GM19395 (cell line): ENCODE data around the gene PKN2.

Source experiments
- ATAC-seq: cut with Tn5 transposase; IDR thresholded peaks from one replicate; pipeline ENCODE4 v1.9.1; 2021; ENCODE audit warnings: mild to moderate bottlenecking, moderate library complexity; ENCODE audit not compliant: unreplicated experiment

Gene PKN2

DNA sequence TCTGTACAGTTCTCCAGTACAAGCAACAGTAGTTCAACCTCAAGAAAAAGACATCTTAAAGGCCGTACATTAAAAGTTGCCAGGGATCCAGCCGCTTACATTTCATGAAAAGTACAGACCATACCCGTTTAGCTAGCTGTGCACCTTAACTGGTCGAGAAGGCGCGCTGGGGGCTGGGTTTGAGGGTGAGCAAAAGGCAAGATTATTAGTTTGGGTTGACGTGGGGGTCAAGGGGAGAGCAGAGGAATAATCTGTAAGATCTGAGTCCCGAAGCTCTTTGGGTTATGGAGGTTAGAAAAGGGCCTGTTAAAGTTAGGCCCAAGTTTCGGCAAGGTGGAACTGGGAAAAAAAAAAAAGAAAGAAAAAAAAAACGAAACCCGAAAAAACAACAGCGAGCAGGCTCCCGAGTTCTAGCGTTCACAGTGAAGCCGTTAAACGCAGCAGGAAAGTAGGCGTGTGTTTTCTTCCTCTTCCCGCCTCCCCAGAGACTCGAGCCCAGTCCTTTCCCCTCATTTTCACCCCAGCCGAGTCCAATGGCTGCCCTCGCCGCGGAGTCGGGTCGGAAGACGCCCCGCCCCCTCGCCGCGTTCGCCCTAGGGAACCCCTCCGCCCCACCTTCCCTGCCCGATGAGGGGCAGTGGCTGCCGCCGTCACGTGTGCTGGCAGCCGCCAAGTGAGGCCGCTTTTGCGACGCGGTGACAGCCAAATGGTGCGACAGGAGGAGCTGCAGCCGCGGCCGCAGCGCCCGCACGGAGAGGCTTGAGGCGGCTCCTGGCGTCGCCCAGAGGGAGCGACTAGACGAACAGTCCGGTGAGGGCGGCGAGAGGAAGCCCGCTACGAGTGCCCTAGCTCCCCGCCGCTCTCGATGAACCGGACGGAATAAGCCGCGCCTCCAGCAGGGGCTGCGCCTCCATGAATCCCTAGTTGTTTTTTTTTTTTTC lies at the start of gene PKN2:
Gene PKN2, plus strand, starts transcription at position 733 of the 941 bp plus-strand sequence. CDS start 308 bp downstream, outside the sequence.
- ATAC-seq, result peak; percentile 90

DNA sequence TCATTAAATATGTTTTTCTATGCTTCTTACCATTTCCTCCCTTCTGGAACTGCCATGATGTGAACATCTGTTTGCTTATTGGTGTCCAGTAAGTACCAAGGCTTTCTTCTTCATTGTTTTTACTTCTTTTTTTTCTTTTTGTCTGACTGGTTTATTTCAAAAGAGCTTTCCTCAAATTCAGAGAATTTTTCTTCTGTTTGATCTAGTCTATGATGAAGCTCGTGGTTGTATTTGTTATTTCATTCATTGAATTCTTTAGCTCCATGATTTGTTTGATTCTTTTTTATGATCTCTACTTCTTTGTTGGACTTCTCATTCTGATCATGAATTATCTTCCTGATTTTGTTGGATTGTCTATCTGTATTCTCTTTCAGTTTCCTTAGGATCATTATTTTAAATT lies 49.5 kb upstream of the PKN2 start:
- ATAC-seq, result no peak

DNA sequence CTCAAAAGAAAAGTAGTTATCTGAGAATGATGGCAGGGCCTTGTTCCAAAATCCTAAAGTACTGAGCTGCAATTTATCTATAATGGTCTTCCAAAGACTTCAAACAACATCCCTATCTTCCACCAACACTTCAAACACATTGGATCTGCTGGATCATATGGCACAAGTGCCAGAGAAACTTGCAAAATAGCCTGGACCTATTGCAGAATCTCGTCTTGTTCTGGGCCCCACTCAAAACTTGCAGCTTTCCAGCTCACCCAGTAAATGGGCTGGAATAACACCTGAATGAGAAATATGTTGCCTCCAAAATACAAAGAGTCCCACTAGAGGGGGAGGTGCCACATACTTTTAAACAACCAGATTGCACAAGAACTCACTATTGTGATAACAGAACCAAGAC lies 44.0 kb upstream of the PKN2 start:
- no peak for ATAC-seq

DNA sequence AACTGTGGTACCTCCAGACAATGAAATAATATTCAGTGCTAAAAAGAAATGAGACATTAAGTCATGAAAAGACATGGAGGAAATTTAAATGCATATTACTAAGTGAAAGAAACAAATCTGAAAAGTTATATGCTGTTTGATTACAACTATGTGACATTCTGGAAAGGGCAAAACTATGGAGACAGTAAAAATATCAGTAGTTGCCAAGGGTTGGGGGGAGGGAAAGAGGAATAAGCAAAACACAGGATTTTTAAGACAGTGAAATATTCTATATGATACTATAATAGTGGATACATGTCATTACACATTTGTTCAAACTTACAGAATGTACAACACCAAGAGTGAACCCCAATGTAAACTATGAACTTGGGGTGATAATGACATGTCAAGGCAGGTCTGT lies 38.2 kb upstream of the PKN2 start:
- ATAC-seq, result no peak

DNA sequence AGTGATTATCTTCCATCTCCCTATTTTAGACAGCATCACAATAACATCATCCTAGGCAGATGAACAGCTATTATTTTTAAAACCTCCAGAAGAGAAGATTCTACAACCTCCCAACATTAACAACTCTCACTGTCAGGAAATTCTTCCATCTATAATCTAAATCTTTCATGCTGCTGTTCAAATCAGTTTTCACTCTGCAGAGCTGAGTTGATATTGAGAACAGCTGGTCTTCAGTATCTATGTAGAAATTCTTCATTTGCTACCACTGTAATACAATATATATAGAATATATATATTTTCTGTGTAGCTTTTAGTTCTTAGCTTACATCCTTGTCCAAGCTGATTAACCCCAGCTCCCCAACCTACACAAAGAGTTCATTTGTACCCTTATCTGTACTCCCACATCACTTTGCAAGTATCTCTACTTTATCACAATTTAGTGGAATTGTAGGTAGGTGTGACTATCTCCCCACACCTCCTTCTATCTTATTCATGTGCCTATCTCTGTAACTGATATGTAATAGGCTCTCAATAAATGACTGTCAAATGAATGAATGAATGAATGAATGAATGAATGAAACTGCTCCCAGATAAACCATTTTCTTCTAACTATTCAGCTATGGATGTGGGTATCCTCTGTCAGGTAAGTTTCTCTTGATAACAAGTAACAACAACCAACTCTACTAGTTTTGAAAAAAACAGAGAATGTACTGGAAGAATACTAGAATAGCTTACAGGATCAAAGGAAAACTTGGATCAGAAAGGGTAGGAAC lies 37.4 kb upstream of the PKN2 start:
- ATAC-seq, result no peak

DNA sequence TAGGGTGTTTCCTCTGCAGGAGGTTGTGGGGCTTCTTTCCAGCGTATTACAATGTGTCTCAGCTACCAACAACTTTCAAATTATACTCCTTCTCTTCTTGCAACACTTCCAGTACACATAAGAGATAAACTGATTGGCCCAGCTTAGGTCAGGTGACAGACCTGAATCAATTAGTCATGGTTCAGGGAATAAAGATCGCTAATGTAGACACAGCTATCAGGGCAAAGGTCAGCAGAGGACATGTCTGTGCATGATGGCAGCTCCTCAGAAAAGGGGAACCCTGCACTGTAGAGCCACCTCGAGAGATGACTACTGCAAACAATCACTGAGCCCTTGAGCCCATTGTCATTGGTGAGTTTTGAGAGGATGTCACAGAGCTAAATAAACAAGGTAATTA lies 36.8 kb upstream of the PKN2 start:
- ATAC-seq, result peak; percentile 61

DNA sequence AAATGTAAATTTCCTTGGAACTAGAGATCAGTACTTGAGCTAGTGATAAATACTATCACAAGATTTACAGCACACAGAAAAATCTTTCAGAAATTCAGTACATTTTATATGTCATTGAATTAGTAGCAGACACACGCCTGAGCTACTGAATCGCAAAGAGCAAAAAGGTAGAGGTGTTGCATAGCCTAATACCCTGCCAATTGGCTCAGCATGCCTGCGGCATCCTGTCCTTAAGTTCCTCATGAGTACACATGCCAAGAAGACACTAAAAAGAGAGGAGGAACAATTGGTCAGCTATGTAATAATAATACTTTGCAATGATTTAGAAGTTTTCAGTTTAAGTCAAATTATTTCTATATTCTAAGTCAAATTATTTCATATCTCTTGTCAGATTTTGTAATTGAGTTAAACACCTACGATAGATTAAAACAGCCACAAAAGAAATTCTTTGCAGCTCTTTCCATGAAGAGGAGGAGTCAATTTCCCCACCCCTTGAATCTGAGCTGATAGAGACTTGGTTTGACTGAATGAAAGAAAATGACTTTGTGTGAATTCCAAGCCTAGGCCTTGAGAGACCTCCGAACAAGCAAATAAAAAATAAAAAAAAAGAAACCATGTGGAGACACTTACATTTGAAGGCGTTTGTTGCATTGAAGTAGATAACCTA lies 36.2 kb upstream of the PKN2 start:
- no peak for ATAC-seq

DNA sequence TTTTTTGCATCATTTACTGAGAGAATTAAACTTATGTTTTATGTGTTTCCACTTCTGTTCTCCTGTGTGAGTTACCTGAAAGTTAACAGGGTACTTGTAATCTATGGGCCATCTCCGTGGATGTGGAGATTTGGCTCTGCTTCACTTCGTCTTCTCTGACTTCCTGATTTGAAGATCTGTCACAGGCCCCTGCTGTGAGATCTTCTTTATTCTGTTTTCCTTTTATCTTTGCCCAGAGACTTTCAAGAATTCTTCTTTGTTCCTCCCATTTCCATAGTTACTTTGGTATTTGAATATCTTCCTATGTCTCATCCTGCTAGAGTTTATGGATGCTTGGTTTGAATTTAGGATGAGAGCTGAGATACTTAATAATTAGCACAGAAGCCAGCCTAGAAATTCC lies 35.4 kb upstream of the PKN2 start:
- no peak for ATAC-seq

DNA sequence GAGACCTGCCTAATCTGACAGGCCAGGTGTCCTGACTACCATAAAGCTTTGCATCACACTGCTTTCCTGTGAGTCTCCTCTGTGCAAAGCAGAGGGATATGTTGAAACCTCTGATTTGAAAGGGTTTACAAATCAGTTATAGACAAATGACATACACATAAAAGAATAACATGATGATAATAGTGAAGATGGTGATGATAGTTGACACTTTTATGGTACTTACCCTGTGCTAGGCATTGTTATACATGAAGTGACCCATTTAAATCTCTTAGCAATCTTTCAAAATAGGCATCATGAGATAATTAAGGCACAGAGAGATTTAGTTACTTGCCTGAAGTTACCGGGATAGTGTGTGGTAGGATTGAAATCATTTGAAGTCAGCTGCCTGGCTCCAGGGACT lies 34.1 kb upstream of the PKN2 start:
- no peak for ATAC-seq

DNA sequence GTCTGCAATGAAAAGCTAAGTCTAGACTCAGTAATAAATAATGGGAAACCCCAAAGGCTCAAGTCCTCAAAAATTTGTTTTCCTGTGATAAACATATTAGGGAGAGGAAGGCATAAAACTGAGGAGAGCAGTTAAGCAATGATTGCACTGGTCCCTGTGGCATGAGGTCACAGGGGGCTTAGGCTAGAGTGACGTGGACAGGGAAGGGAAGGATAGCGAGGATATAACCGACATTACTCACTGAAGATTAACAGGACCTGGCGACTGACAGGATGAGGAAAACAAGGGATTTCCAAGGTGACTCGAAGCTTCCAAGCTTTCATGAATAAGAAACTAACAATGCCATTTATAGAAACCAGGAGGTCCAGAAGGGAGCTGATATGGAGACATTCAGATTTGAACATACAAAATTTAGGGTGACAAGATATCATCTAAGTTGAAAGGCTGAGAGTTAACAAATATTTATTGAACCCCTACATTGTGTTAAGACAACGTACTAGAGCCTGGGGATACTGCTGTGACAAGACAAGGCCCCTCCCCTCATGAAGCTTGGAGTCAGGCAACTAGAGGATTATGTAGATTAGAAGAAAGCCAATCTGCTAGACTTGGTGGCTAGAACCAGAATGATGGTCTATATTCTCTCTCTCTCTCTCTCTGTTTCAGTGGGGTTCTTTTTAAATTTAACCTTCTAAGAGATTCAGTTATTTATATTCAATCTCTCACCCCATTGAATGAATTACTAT lies 33.2 kb upstream of the PKN2 start:
- ATAC-seq, result no peak

DNA sequence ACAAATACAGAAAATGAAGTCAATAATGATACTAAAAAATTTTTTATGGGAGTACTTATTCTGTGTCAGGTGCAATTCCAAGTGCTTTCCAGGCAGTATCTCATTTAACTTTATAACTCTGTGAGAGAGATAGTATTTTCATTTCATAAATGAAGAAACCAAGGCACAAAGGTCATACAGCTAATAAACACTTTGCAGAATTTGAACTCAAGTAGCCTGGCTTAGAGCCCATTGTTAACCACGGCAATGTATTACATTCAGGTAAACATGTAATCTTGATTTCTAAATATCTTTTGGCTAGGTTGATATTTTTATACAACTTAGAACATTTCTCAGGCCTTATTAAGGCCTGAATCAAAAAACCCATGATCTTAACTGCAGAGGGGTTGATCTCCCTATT lies 28.9 kb upstream of the PKN2 start:
- no peak for ATAC-seq

DNA sequence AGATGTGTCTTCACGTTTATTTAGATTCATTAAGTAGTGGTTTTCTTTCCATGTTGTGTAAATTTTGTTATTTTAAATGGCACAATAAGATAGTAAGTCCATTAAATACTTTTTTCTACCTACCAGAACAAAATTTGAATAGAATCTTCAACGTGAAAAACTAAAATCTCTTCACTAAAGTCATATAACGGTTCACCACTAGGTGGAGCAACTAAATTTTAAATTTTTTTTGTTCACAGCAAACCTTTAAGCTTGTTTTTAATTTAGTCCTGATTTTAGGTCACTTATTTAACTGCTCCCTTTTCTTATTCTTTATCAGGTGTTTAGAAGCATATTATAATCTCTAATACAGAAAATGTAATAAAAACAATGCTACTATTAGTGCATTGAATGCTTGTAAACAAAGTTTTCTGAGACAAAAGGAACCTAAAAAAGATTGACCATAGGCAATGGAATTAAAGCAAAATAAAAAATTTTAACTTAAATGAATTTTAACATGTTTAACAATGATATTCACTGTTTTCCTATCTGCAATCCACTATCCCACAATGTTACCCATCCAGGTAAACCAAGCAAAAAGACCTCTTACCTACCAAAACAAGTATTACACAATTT lies 28.3 kb upstream of the PKN2 start:
- no peak for ATAC-seq

DNA sequence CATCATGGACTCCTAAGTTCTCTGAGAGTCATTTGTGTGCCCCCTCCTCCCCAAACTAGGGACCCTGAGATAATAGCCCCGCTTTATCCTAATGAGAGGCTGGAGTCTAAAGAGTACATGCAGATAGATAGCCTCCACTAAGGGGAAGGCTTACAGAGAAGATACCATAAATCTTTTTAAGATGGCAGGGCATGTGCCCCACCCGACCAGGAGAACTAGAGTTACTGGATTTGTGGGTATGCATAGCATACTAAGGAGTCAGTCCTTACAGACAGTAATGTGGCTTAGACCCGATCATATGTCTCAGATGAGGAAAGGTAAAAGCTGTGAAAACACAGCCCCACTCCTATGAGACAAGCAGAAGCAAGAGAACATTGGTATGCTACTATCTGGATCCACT lies 25.7 kb upstream of the PKN2 start:
- ATAC-seq, result no peak

DNA sequence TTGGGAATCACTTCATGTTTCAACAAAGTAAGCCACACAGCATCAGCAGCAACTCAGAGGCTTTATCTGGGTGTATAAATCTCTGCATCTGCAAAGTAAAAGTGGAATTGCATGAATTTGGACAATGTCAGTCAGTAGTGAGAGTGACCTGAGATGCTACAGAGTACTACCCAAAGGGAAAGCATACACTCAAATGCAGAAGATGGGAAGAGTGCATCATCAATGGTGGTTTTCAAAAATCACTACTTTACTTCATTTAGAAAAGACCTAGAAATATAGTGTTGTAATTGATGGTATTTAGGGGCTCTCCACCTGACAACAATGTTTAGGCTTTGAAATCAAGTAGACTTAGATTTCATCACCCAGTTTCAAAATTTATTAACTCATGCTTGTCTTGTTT lies 24.5 kb upstream of the PKN2 start:
- ATAC-seq, result no peak

DNA sequence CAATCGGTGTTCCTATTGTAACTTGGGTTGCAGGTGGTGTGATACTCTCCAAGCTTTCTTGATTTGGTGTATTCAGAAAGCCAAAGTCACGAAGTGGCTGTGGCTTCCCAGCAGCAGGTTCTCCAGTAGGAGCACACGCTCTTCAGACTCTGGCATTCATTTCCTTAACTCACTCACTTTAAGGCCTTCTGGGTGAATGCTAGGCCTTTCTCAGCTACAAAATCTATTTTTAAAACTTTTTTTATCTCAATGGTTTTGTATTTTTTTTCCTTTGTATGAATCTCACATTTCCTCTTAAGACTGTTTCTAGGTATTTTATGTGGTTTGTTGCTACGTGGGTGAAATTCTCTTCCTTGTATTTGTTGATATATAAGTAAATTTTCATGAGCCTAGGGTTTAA lies 22.9 kb upstream of the PKN2 start:
- ATAC-seq, result no peak

DNA sequence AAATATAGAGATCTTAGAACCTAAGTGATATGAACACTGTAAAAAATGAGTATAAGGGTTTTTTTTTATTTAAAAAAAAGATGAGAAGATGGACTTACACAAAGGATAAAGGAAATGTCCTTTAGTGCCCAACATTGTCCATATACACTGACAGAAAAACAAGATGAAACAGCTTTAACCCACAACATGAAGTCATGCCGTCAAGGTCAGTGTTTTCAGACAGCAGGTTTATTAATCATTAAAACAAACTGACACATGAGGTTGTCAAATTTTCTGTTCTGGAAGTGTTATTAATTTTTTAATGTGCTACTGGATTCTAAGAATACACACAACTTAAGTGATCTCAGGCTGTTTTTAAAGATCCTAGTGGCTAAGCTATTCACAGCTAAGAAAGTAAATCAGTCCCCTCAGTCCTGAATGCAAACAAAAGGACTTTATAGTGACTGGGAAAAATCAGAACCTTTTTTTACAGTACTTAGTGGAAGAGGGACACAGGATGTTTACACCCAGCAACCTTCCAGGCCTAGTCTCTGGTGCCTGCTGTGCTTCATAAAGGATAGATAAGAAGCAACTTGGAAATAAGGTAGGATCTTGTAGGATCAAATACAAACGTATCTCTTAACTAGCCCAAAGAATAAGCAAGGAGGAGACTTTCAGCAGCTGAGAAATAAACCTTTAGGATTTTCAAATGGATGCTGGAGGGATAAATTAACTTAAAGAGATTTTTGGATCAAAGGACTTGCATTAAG lies 21.9 kb upstream of the PKN2 start:
- ATAC-seq, result peak; percentile 54

DNA sequence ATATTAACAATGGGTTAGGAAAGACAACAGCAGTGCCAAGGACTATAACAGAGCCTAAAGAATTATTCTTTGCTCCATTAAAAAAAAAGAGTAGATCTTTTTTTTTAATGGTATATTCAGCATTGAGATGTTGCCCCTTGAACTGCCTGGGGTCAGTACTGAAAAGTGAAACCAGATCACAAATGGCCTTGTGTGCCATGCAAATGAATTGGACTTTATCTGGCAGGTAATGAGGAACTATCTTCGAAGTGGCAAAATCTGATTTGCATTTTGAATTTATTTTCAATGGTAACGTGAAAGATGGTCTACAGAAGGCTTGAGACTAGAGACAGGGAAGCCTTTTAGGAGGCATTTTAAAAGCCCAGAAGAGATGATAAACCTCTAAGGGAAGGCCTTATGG lies 21.4 kb upstream of the PKN2 start:
- peak; percentile 39 for ATAC-seq

DNA sequence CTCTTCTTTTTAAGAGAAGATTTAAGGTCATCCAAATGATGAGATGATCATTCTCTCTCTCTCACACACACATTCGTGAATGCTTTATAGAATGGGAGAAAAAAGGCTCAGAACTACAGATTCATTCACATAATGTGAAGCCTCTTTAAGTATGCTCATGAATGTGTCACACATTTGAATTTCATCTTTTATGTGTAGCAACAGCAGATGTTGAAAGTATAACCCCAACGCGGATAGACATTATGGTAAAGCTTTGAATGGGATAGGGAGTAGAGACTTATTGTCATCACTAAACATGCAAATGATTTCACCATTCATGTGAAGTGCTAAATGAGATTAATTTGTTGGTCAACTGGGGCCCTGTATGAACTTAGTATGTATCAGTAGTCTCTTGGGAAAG lies 15.7 kb upstream of the PKN2 start:
- no peak for ATAC-seq

DNA sequence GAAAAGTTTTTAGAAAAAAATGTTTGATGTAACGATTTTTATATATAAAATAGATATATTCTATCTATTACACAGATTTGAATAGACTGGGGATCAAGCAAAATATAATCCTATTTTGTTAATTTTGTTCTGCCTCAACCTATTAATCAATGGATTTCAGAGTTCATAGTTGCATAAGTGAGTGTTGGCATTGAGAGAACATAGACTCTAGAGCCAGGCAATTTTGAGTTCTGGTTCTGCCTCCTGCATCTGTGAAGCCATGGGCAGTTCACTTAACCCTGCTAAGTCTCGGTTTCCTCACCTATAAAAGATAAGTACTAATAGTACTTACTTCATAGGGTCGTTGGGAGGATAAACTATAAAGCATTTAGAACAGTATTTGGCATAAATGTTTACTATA lies 13.6 kb upstream of the PKN2 start:
- ATAC-seq, result no peak

DNA sequence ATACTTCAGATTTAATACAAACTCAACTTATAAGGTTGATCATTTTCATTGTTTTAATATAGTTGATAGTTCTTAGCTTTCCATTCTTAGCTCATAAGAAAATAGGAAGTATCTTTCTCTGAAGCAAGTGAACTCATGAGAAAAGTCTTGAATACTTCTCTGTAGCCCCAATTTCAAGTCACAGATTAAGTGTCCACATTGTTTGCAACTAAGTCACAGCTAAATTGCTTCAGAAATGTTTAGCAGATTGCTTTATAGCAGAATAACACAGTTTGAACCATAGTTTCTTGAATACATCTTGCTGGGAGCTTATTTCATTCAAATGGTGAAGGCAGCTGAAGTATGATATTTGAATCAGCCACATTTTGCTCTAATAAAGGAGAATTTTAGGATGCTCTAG lies 10.6 kb upstream of the PKN2 start:
- ATAC-seq, result no peak
